Measurements from ENCODE around the gene LRRK1. TPM values are rescaled to one million over a fixed set of nuclear protein-coding genes. Genes with fewer than 3 reads are reported as not detected.

LRRK1 gene
- total RNA-seq (2014; rRNA removed; shearing (Covaris generic)): 0.75 and 3.7 TPM in 2 replicates

DNA sequence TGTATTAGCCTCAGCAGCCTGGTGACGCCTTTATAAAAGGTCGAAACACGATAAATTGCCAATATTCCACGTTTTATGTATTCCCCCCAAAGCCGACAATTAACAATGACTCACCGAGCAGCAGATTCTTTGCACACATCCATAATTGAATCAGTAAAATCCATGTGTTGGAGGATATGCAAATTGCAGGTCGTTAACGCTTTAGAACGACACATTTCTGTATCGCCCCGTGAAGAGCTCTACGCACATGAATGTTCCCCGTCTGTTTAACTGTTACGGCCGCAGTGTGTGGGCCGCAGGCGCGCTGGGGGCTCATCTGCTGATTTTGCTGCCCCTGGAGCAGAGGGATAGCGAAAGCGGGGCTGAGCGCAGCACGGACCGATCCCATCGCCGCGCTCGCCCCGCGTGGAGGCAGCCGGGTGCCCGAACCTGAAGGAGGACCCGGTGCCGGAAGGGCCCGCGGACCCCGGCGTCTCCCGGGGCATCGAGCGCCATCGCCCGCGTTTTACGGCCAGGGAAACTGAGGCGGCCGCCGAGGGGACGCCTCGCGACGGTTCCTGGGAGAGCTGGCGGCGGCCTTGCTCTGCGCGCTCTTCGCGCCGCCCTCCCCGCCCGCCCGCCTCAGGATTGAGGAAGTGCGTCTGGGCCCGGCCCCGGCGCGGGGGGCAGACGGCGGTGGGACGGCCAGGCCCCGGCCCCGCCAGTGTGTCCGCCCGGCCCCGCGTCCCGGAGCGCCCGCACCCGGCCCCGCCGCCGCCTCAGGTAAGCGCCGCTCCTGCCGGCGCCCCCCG lies at the start of gene LRRK1:
Gene LRRK1, plus strand, starts transcription at position 668 of the 791 bp plus-strand sequence. CDS start 5,276 bp downstream, outside the sequence.
- H3K27me3 ChIP-seq (replicated peaks): no peaks in the 10 kb centered on the region
- H3K4me3 ChIP-seq: peak within 1 kb of the TSS; percentile 80
- no peaks in the 10 kb centered on the region for H3K9me3 ChIP-seq (replicated peaks)
- peaks cover 12% of the 10 kb centered on the region for H3K36me3 ChIP-seq
- H3K4me1 ChIP-seq (replicated peaks): peaks cover 23% of the 10 kb centered on the region
- DNase-seq (ENCODE audit: low read depth in 1 of 2, low spot score in 2 of 2): peak; percentile 61 to 80
- peak within 1 kb of the TSS; percentile 61 for H3K27ac ChIP-seq

DNA sequence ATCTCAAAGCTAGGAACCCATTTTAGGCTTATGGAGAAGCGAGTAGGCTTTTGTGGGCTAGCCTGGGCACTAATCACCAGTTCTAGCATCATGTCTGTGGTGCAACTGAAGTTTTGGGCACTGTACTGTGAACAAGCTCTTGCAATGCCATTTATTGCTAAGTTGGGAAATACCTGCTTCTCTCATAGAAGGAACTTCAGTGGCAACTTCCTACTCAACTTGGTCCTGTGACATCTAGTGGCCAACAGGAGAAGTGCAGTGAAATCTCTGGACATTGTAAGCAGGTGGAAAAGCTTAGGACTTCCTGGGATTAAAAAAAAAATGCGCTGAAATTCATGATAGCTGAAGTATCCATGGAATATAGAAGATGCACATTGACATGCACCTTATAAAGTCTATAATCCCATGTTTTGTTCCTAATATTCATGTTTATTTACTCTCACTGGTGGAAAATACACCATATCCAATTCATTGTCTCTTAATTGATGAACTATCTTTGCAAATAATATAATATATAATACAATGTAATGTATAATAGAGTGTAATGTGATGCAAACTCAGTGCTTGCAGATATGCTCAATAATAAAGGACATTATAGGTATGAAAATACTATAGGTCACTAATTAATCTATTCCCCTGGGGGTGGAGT lies 46.0 kb upstream of the LRRK1 start:
- H3K36me3 ChIP-seq: no peaks in the 10 kb centered on the region
- H3K4me1 ChIP-seq (replicated peaks): no peaks in the 10 kb centered on the region
- no peak overlapping the region for H3K27ac ChIP-seq
- no peak overlapping the region for H3K4me3 ChIP-seq
- H3K27me3 ChIP-seq (replicated peaks): peaks cover 3% of the 10 kb centered on the region; the same call in 1 of the 2 replicates
- H3K9me3 ChIP-seq (replicated peaks): 0 out of 2 replicates have a peak, but pooled peaks cover 4% of the 10 kb centered on the region
- DNase-seq (ENCODE audit: low read depth in 1 of 2, low spot score in 2 of 2): peak in 1 of 2 experiments; percentile 60

- H3K9me3 ChIP-seq (replicated peaks): no peaks in the 10 kb centered on the region
- H3K27me3 ChIP-seq (replicated peaks): peaks cover 25% of the 10 kb centered on the region
- no peak for DNase-seq (ENCODE audit: low read depth in 1 of 2, low spot score in 2 of 2)
- H3K4me1 ChIP-seq (replicated peaks): peaks cover 15% of the 10 kb centered on the region
- no peak overlapping the region for H3K4me3 ChIP-seq
- no peaks in the 10 kb centered on the region for H3K36me3 ChIP-seq
- H3K27ac ChIP-seq: no peak overlapping the region
Observed at GRCh38 chr15:100875495-100875894, 43.7 kb upstream of the LRRK1 start.

DNA sequence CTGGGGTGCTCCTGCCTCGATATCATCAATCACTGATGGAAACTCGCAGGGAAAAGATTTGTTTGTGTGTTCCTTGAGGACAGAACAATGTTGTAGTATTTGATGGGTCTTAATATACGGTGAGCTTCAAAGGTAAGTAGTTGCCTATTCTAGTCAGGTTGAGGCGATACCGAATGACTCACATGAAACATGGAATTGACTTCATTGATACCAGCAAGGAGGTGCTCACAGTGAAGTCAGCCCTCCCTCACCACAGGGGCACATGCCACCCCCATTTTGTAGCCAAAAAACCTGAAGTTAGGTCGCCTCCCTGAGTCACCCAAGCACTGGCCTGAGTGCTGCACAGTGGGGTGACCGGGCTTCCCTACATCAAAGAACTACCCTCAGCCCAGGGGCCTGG lies 43.2 kb upstream of the LRRK1 start:
- Histone ChIP-seq H3K4me1 (replicated peaks) (peaks cover 18% of the 10 kb centered on the region), H3K9me3 (replicated peaks) (no peaks in the 10 kb centered on the region), H3K36me3 (no peaks in the 10 kb centered on the region), H3K4me3 (no peak overlapping the region), H3K27ac (no peak overlapping the region), H3K27me3 (replicated peaks) (peaks cover 30% of the 10 kb centered on the region)
- DNase-seq (ENCODE audit: low read depth in 1 of 2, low spot score in 2 of 2): no peak

DNA sequence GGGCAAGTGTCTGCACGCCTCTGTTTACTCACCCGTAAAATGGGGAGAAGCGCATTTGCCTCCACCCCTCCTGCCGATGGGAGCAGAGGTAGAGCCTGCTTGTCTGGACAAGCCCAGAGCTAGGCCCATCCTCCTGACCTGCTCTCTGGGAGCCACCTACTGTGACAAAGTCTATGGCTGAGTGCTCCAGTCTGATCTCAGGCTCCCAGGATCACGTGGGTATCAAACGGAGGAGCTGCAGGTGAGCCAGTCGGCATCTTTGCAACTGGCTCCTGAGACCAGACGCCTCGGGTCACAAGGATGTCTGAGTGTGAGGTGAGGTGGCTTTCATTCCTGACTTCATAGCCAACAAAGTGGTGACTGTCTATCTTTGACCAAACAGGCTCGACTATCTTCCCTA lies 41.6 kb upstream of the LRRK1 start:
- H3K27ac ChIP-seq: no peak overlapping the region
- H3K9me3 ChIP-seq (replicated peaks): no peaks in the 10 kb centered on the region
- no peak overlapping the region for H3K4me3 ChIP-seq
- H3K36me3 ChIP-seq: no peaks in the 10 kb centered on the region
- peaks cover 18% of the 10 kb centered on the region for H3K4me1 ChIP-seq (replicated peaks)
- peaks cover 45% of the 10 kb centered on the region for H3K27me3 ChIP-seq (replicated peaks)
- DNase-seq (ENCODE audit: low read depth in 1 of 2, low spot score in 2 of 2): no peak

- Histone ChIP-seq H3K36me3 (no peaks in the 10 kb centered on the region), H3K27ac (no peak overlapping the region), H3K4me3 (no peak overlapping the region), H3K4me1 (replicated peaks) (peaks cover 18% of the 10 kb centered on the region), H3K9me3 (replicated peaks) (no peaks in the 10 kb centered on the region), H3K27me3 (replicated peaks) (peaks cover 51% of the 10 kb centered on the region)
- no peak for DNase-seq (ENCODE audit: low read depth in 1 of 2, low spot score in 2 of 2)
Observed at GRCh38 chr15:100878130-100878529, 41.0 kb upstream of the LRRK1 start.

- H3K4me1 ChIP-seq (replicated peaks): peaks cover 18% of the 10 kb centered on the region
- no peaks in the 10 kb centered on the region for H3K9me3 ChIP-seq (replicated peaks)
- peaks cover 54% of the 10 kb centered on the region for H3K27me3 ChIP-seq (replicated peaks)
- H3K36me3 ChIP-seq: no peaks in the 10 kb centered on the region
- peak overlapping the region; percentile 40; the same call in 1 of the 2 replicates for H3K4me3 ChIP-seq
- DNase-seq (ENCODE audit: low read depth in 1 of 2, low spot score in 2 of 2): no peak
- H3K27ac ChIP-seq: no peak overlapping the region
Observed at GRCh38 chr15:100878648-100879047, 40.5 kb upstream of the LRRK1 start.

DNA sequence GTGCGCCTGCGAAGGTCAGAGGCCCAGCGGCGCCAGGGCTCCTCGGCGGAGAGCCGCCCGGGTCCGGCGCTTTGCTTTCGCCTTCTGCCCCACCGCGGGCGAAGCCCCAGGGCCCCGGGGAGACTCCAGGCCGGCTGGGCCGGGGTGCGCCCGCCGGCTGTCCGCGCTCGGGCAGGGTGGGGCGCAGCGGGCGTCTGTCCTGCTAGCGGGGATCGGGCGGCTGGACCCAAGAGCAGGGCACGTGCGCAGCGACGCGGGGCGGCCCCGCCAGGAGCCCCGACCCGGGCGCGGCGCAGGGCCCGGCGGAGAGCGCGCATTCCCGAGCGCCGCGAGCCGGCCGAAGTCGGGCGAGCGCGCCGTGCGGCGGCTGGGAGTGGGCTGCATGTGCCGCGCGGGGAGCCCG lies 40.1 kb upstream of the LRRK1 start:
- H3K4me1 ChIP-seq (replicated peaks): peaks cover 18% of the 10 kb centered on the region
- H3K27ac ChIP-seq: no peak overlapping the region
- peak overlapping the region; percentile 40 for H3K4me3 ChIP-seq
- H3K27me3 ChIP-seq (replicated peaks): peaks cover 57% of the 10 kb centered on the region
- DNase-seq (ENCODE audit: low read depth in 1 of 2, low spot score in 2 of 2): no peak
- no peaks in the 10 kb centered on the region for H3K9me3 ChIP-seq (replicated peaks)
- H3K36me3 ChIP-seq: no peaks in the 10 kb centered on the region

- Histone ChIP-seq H3K27me3 (replicated peaks) (peaks cover 60% of the 10 kb centered on the region), H3K27ac (no peak within 1 kb of the TSS), H3K36me3 (no peaks in the 10 kb centered on the region), H3K9me3 (replicated peaks) (no peaks in the 10 kb centered on the region), H3K4me3 (peak within 1 kb of the TSS; percentile 40), H3K4me1 (replicated peaks) (peaks cover 18% of the 10 kb centered on the region)
- no peak for DNase-seq (ENCODE audit: low read depth in 1 of 2, low spot score in 2 of 2)
Observed at GRCh38 chr15:100879464-100880138, 39.6 kb upstream of the LRRK1 start, which contains the start of gene ALDH1A3. ALDH1A3 (plus strand) TSS chr15:100879831; CDS start chr15:100879908, 77 bp downstream.

DNA sequence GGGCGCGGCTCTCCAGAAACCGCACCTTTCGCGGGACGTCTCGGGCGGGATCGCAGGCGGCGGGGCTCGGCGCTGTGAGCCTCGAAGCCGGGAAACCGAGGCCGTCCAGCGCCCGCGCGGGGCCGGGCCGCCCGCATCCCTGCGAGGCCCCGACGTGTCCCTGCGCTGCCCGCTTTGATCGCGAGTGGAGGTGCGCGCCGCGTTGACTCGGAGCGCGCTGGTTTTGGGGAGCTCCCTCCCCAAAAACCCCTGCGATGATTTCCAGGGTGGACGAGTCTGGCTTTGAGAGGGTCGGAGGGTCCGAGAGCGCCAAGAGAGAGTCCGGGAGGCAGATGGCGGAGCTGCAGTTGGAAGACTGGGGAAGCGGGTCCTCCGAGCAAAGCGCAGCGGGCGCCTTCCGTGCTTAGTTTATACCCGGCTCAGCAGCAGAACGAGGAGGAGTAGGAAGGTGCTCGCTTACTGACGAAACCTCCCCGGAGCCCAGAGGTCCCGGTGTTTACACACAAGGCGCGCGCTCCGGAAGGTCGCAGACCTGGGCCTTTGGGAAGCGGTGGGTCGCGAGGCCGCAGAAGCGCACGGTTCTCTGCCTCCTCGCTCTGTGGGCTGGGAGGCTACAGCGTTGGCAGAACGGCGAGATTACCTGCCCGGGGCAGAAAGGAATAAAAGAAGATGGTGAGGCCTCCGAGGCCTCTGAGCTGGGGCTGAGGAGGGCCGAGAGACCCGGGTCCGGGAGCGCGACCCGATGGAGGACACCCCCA lies 38.8 kb upstream of the LRRK1 start:
- Histone ChIP-seq H3K27me3 (replicated peaks) (peaks cover 67% of the 10 kb centered on the region), H3K36me3 (no peaks in the 10 kb centered on the region), H3K27ac (no peak overlapping the region), H3K9me3 (replicated peaks) (no peaks in the 10 kb centered on the region), H3K4me1 (replicated peaks) (peaks cover 18% of the 10 kb centered on the region), H3K4me3 (peak overlapping the region; percentile 40)
- DNase-seq (ENCODE audit: low read depth in 1 of 2, low spot score in 2 of 2): peak in 1 of 2 experiments; percentile 29

- Histone ChIP-seq H3K4me3 (no peak overlapping the region), H3K9me3 (replicated peaks) (no peaks in the 10 kb centered on the region), H3K4me1 (replicated peaks) (peaks cover 18% of the 10 kb centered on the region), H3K27me3 (replicated peaks) (peaks cover 69% of the 10 kb centered on the region), H3K27ac (no peak overlapping the region), H3K36me3 (no peaks in the 10 kb centered on the region)
- no peak for DNase-seq (ENCODE audit: low read depth in 1 of 2, low spot score in 2 of 2)
Observed at GRCh38 chr15:100880897-100881242, 38.3 kb upstream of the LRRK1 start.

- Histone ChIP-seq H3K4me1 (replicated peaks) (peaks cover 18% of the 10 kb centered on the region), H3K36me3 (no peaks in the 10 kb centered on the region), H3K27ac (no peak overlapping the region), H3K9me3 (replicated peaks) (no peaks in the 10 kb centered on the region), H3K4me3 (no peak overlapping the region), H3K27me3 (replicated peaks) (peaks cover 69% of the 10 kb centered on the region)
- no peak for DNase-seq (ENCODE audit: low read depth in 1 of 2, low spot score in 2 of 2)
Observed at GRCh38 chr15:100881573-100882336, 37.4 kb upstream of the LRRK1 start.

DNA sequence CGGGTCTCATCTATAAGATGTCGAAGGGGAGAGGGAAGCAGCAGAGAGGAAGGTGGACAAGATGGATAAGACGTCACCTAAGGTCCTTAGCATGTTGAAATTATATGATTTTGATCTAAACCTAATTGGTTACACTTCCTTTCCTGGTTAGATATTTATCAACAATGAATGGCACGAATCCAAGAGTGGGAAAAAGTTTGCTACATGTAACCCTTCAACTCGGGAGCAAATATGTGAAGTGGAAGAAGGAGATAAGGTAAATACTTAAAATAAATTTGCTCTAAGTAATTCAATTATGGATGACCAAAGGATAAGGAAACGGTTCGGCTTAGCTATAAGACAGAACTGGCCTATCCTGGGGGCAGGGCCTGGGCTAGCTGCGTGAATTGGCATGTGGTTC lies 34.0 kb upstream of the LRRK1 start:
- Histone ChIP-seq H3K36me3 (no peaks in the 10 kb centered on the region), H3K27ac (no peak overlapping the region), H3K27me3 (replicated peaks) (peaks cover 48% of the 10 kb centered on the region), H3K9me3 (replicated peaks) (no peaks in the 10 kb centered on the region), H3K4me3 (no peak overlapping the region), H3K4me1 (replicated peaks) (peaks cover 21% of the 10 kb centered on the region)
- no peak for DNase-seq (ENCODE audit: low read depth in 1 of 2, low spot score in 2 of 2)
